Activated CD4-positive, alpha-beta T cell treated with anti-CD3 and anti-CD28 coated beads for 24 hours (primary cell): Measurements from ENCODE around the gene B4GAT1.
A peak's percentile ranks its signal among the peaks of the same experiment; 100 is the strongest.
"Not testable (repeated sequence)": the region's sequence is repeated elsewhere in the genome, so short reads cannot be mapped to it uniquely, and the experiment has no call there.

ENCODE experiments used
- DNase-seq, 2 donors: peaks; one replicate each; pipeline ENCODE4 v3.0.0-alpha.2; 2020; ENCODE audit warnings: low read depth in 2 of 2

B4GAT1 gene

DNA sequence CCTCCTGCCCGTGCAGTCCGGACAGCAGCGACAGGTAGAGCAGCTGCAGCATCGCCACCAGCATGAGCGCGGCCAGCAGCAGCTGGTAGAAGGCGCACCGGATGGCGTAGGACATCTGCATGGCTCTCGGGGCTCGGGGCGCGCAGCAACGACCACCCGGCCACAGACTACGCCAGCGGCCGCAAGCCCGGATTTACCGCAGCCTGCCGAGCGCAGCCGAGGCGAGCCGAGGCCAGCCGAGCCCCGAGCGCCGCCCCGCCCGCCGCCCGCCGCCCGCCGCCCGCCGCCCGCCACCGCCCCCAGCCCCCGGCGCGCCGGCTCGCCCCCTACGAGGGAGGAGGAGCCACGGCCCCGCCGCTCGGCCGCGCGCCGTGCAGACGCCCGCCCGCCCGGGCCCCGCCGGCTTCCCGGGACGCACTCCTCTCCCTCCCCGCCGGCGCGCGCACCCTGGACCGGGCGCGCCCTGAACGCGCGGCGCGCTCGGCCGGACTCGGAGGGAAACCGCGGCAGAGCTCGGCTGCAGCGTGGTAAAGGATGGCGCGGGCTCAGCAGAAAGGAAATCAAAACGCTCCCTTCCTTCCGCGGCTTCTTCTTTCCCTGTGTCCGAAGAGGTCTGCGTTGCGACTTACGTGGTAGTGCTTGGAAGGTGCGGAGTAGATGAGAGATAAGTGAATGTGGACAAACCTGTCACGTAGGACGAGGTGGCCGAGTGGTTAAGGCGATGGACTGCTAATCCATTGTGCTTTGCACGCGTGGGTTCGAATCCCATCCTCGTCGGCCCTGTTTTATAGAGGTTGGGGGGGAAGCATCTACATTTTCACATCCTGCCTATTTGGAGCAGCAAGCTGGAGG is at the start of gene B4GAT1:
Gene B4GAT1, minus strand, starts transcription at position 205 of the 852 bp plus-strand sequence. Its CDS starts 84 bp downstream, at position 121.
- peak; percentile 80 for DNase-seq

DNA sequence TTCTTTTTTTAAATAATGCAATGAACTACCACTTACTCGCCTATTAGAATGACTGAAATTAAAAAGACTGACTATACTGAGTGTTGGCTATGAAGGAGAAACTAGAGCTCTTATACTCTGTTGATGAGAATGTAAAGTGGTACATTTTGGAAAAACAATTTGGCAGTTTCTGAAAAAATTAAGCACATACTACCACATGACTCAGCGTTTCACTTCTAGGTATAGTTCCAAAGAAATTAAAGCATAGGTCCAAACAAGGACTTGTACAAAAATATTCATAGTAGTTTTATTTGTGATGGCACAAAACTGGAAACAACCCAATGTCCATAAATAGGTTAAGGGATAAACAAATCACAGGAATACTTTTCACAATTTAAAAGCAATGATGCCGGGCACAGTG is 46.5 kb upstream of the B4GAT1 start:
- DNase-seq = no peak

DNA sequence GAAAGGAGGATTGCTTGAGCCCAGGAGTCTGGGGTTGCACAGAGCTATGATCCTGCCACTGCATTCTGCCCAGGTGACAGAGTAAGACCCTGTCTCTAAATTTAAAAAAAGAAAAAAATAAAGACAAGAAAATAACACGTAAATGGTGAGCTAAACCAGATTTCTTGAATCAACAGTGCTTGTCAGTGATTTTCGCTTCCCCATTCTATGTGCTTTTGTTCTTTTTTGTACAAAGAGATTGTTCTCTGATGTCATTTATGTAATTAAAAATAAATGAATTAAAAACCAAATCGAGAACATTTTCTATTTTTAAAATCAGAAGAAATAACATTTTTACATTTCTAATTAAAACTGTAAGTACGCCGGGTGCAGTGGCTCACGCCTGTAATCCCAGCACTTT is 43.9 kb upstream of the B4GAT1 start:
- no peak for DNase-seq

DNA sequence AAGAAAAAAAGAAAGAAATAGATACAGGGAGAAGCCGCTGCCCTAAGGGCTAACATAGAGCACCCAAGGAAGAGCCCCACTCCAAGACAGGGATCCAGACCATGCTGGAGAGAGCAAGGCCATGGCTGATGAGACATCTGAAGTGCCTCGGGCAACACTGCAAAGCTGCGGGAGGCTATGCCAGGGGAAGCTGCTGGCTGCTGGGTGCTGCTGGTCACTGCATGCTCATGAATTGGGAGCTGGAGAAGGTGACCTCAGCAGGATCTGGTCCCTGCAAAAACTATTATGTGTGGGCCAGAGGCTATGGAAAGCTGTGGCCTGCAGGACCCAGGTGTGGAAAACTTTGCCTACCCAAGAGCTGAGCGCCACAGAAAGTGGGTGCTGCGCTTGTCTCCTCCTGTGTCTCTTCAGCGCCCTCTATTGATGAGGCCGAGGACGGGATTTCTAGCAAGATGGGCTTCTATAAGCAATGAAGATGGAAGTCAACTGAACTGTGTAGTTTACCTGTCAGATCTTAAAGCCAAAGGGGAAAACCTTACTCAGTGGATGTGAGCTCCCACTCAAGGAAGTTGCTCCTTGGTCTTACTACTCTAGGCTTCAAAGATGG is 41.5 kb upstream of the B4GAT1 start:
- peak; percentile 52 to 58 for DNase-seq

DNA sequence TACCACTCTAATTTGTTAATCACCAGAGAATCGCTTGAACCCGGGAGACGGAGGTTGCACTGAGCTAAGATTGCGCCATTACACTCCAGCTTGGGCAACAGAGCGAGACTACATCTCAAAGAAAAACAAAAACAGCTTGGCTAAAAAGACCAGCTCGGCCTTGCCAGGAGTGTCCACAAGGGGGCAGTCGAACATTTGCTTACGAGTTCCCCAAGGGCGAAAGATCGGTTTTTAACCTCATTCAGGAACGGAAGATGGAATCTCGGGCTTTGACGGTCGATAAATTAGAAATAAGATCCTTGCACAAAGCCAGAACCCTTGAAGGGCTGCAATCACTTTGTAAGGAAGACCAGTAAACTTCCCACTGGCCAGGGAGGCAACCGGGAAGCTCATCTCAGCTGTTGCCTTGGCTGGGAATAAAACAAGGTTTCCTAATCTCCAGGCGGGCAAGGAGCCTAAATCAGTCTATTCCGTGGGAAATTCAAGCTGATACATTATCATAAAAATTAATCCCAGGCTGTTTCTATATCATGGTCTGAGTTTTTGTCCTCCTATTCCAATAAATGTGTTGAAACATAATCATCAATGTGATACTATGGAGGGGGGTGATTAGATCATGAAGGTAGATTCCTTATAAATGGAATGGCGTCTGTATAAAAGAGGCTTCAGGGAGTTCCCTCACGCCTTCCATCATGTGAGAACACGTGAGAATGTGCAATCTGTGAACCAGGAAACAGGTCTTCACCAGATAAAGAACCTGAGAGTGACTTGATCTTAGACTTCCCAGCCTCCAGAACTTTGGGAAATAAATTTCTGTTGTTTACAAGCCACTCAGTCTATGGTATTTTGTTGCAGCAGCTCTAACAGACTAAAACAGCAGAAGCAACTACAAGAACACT is 39.0 kb upstream of the B4GAT1 start:
- peak; percentile 81 to 83 for DNase-seq

DNA sequence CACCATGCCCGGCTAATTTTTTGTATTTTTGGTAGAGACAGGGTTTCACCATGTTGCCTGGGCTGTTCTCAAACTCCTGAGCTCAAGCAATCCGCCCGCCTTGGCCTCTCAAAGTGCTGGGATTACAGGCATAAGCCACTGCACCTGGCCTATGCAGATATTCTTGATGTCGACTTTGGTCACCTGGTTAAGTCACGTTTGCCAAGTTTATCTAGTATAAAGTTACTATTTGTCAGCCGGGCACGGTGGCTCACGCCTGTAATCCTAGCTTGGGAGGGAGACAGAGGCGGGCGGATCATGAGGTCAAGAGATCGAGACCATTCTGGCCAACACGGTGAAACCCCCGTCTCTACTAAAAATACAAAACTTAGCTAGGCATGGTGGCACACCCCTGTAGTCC is 36.9 kb upstream of the B4GAT1 start:
- DNase-seq = not testable (repeated sequence)

DNA sequence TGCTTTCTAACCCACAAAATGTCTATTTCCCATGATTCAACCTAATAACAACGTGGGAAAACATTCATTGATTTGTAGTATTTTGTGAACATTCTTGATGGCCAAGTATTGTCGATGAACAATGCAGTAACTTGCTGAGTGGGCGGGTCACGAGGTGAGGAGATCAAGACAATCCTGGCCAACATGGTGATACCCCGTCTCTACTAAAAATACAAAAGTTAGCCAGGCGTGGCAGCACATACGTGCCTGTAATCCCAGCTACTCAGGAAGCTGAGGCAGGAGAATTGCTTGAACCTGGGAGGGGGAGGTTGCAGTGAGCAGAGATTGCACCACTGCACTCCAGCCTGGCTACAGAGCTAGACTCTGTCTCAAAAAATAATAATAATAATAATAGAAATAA is 32.8 kb upstream of the B4GAT1 start:
- DNase-seq = not testable (repeated sequence)

DNA sequence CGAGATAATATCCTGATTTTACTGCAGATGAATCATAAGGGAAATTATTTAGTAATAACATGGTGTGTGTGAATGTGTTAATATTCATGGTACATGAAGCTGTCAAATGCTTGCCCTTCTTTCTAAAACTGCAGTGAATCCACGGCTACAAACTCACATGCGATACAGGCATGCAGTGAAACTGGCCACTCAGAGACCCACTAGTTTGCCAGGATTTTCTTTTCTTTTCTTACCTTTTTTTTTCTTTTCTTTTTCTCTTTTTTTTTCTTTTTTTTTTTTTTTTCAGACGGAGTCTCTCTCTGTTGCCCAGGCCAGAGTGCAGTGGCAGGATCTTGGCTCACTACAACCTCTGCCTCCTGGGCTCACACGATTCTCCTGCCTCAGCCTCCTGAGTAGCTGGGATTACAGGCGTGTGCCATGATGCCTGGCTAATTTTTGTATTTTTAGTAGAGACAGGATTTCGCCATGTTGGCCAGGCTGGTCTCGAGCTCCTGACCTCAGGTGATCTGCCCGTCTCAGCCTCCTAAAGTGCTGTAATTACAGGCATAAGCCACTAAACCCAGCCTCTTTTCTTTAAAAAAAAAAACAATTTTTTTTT is 26.4 kb upstream of the B4GAT1 start:
- not testable (repeated sequence) for DNase-seq

DNA sequence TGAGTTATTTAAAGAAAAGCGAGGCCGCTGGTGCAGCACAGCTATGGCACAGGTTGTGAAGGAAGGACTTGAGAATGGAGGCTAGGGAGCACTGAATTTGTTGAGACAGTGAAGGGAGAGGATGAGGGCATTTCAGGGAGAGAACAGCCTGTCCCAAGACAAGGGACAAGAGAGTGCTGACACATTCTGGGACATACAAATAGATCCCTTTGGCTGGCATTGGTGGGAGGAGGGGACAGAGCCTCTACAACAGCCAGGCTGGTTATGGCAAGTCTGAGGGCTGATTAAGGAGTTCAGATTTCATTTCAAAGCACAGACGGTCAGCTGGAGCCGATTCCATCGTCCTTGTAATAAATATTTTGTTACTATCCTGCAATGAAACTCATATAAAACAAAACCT is 25.8 kb upstream of the B4GAT1 start:
- DNase-seq = no peak

DNA sequence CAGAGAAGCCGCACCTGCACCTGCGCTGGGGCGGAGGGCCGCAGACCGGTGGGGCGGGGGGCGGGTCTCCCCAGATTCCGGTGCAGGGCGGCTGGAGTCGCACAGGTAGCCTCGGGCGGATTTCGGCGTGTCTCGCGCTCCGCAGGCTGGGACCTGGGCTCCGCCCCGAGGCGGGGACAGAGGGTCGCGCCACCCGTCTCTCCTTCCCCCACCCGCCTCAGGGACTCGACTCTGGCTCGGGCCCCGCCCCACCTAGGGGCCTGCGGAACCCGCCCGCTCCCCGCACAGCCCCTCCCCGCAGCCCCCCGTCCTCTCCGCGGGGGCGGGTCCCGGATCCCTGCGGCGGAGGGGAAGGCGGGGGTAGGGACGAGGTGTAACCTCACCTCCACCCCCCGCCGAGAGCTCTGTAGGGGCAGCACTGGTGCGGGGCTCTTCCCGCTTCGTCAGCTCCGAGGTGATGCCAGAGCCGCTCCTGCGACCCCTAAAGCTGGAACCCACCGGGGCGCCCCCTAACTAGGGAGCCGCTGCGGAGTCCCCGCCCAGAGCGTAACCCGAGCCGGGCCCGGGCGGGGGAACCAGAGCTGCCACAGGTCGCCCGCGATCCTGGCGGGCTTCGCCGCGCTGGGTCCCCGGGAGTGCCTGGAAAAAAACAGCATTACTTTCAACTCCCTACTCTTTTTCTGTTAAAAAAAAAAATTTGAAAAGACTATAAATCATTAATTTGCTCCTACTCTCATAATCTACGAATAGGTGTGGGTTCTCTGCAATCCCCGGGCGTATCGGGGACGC is 24.4 kb upstream of the B4GAT1 start, which contains the start of gene SLC29A2:
Gene SLC29A2, minus strand, starts transcription at position 134 of the 789 bp plus-strand sequence. CDS start 169 bp downstream, outside the sequence.
- peak; percentile 65 to 66 for DNase-seq

DNA sequence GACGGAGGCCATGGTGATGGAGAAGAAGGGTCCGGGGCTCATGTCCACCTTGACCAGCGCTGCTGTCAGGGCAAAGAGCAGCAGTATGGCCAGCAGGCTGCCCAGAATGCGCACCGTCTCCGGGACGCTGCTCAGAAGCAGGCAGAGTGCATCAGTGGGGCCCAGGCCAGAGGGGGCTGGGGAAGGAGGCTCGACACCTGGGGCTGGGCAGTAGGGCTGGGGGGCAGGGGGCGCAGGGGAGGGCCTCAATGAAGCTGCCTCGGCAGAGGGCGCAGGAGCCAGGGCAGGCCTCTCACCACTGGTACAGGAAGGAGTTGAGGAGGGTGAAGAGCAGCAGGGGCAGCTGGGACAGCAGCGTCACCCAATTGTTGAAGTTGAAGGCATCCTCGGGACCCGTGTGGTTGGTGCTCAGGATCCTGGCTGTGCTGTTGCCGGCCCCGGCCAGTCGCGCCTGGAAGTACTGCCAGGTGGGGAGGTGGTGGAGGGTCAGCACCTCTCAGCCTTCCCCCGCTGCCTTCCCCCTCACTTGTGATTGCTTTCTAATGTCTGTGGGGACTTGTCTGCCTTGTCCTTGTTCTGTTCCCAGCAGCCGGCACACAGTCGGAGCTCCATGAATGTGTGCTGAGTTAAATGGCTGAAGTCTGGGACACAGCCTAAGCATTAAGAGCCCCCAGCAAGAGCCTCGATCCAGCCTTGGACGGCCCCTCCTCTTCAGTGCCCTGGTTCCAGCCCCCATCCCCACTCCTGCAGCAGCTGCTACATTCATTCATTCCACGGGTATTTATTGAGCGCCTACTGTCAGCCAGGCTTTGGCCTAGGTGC is 21.9 kb upstream of the B4GAT1 start:
- no peak for DNase-seq

DNA sequence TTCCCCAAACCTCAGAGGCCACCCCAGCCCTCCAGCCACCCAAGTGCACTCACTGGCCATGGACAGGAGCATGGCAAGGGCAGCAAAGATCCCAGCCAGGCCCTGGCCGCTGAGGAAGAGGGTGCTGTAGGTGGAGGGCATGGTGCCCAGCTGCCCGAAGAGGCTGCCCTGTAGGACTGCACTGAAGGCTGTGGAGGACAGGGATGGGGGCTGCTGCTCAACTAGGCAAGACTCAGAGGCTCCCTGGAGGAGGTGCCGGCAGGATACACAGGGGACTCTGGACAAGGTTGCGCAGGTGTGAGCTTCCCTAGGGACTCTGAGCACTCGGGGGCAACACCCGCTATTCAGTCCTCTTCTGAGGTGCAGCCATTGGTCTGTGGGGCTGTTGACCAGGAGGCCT is 21.1 kb upstream of the B4GAT1 start:
- no peak for DNase-seq

DNA sequence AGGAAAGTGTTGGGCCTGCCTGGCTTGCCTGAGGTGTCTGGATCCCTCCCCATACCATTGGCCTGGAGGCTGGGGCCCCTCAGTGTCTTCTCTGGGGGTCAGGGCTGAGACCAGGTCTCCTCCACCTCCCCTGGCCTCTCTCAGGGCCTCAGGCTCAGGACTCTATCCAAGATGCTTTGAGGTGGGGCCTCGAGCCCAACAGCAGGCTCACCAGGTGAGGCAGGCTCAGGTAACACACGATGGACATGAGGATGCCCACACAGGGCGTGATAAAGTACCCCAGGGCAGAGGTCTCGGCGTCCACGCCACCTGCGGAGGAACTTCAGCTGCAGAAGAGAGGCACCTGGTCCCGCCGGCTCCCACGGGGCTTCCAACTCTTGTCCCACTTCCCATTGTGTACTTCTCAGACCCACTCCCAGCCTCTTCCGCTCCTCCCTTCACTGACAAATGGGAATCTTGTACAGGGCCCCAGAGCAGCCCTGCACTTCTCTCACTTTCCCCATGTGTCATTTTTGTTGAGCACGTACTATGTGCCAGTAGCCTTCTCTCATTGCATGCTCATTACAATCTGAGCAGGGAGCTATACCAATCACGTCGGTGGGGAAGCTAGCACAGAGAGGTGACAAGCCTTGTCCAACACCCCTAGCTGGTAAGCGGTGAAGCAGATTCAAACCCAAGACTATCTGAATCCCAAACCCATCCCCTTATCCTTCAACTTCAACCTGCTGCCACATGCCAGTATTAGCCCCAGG is 20.3 kb upstream of the B4GAT1 start:
- DNase-seq = no peak

DNA sequence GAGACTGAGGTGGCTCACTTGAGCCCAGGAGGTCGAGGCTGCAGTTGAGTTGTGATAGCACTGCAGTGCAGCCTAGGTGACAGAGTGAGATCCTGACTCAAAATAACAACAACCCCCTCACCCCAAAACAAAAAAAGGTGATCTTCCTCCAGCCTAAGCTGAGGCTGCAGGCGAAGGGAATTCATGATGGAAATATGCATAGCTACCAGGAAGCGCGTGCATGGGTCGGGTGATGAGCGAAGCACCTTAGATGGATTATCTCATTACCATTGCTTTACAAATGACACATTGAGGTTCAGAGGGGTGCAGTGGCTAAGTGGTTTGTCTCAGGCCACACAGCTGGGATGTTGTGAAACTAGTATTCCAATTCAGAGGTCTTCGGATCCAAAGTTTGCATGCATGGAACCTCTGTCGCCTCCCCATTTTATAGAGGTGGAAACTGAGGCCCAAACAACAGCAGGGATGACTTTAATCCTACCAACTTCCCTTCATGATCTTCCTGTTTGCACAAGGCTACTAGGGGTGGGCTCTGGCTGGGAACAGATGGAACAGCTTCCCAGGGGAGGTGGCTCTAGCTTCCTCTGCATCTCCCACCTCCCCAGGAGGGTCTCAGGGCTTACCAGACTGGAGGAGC is 19.5 kb upstream of the B4GAT1 start:
- no peak for DNase-seq

DNA sequence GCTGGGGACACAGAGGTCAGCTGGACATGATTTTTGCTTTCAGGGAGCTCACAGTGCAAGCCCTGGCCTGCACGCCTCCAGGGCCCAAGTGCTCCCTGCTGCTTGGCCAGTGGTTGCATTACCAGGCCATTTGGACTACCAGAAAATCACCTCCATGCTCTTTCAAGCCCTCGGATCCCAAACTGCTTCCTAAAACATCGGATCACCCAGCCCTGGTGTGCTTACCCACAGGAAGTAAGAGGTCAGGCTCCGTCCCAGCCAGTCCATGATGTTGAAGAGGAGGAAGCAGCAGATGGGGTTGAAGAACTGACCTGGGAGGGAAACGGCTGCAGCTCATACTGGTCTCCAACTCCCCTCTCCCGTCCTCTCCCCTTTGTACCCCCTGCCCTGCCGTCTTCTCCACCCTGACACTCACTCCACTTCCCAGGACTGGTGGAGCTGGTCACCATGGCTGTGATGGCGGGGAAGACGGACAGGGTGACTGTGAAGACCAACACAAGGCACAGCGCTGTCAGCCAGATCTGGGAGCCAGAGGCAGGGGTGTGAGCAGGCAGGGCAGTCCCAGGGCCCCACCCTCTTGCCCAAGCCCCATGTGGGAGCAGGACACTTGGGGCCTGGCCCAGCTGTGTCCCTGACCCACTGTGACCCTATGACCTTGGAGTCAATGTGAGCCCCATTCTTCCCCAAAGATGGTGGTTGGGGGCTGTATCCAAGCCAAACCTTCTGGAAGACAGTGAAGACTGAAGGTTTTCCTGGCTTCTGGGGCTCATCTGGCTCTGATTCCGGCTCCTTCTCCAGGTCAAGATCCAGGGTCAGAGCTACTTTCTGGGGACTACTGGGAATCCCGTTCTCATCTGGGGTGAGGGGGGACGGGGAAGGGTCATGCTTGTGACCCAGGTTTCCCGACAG is 18.5 kb upstream of the B4GAT1 start:
- DNase-seq = no peak

DNA sequence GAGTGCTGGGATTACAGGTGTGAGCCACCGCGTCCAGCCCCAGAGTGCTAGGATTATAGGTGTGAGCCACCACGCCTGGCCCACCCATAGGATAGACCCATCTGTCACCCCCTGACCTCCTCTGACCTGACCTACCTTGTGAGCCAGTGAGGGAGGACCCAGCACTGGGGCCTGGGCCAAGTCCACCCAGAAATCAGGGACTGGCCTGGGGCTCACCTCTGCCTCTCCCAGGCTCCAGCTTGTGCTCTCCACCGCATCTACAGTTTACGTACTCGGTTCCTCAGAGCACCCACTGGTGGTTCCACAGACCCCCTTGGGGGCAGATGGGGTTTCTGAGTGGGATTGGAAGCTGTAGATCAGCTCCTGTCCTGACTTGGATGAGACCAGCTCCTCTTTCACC is 17.7 kb upstream of the B4GAT1 start:
- DNase-seq = no peak

DNA sequence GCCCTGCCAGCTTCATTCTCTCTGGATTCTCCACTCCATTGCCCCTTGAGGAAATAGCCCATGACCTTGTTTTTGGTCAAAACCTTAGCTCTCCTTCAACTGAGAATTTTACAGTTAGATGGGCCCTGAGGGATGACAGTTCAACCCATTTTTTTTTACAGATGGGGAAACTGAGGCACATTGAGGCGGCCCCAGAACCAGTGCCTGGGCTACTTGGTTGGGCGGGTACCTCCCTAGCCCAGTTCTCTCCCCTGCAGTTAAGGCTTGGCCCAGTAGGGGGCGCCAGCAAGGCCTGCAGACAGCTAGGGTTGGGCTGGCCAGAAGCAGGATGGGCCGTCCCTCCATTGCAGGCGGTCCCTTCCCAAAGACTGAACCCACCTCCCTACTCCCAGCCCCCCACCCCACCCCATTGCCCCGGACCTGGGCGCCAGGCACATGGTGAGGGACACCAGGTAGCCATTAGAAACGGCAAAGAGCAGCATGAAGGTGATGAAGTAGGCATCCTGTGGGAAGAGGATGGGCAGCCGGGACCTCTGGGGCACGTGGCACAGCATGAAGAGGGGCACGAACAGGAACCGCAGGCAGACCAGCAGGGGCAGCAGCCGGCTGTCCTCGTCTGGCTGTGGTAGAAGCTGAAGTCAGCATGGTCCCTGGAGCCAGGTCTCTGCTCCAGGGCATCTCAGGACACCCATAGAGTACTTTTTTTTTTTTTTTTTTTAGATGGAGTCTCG is 16.5 kb upstream of the B4GAT1 start:
- peak; percentile 70 to 74 for DNase-seq
